K562 (cell line): ENCODE data around the gene SEC14L1. TPM values are rescaled to one million over a fixed set of nuclear protein-coding genes. Genes with fewer than 3 reads are reported as not detected.

Source experiments
- ATAC-seq: fragments of 200-7000 bp; cut with Tn5 transposase; 3 replicates; pipeline ENCODE4 v1.9.1; 2020; ENCODE audit warnings: moderate library complexity
- BruUV-seq: library from RNA; stranded (reverse); fragments of 400-500 nt; replicated peaks from 2 replicates; lab custom pipeline; 2021; lab: Mats Ljungman, UMichigan
- CTCF ChIA-PET: fragments of 300-600 bp; formaldehyde crosslinking; extraction: SDS; loops from one replicate; lab custom pipeline; 2021; ENCODE audit warnings: low intra/inter-chr PET ratio; lab: Yijun Ruan, JAX
- POLR2A ChIA-PET: fragments of 300-600, 350-650 bp; sonication (Branson Sonifier 250); formaldehyde crosslinking; extraction: SDS; loops from one replicate; lab custom pipeline; 2021; ENCODE audit warnings: antibody characterized with exemption, inconsistent platforms; lab: Yijun Ruan, JAX
- DNase-seq, 4 experiments: peaks; one replicate each; pipeline versions ENCODE4 v3.0.0 to v3.0.0-alpha.2; 2011 to 2018; ENCODE audit warnings: low spot score in 3 of 4, mixed read lengths in 3 of 4; ENCODE audit errors: extremely low read depth in 1 of 4
- FAIRE-seq: peaks from 2 replicates; lab custom pipeline; 2011; peaks lifted over from hg19 to GRCh38; lab: Jason Lieb, UNC
- H2AFZ ChIP-seq: 2 replicates; pipeline ENCODE4 v1.6.0; 2011; ENCODE audit warnings: low read depth, low read length, control low read depth, inconsistent platforms
- H3K27ac ChIP-seq: fragments of 200-600 bp; 3 replicates; pipeline ENCODE4 v1.8.0; 2011; ENCODE audit warnings: low read depth, mild to moderate bottlenecking, control low read depth, inconsistent platforms, low read length, moderate library complexity, mixed read lengths; ENCODE audit errors: extremely low read depth
- H3K27me3 ChIP-seq, 2 experiments: fragments of 300-600 bp in 1 of 2; 2 replicates in 1 of 2; 3 replicates in 1 of 2; pipeline versions ENCODE4 v1.6.0 to v1.8.0; 2011; ENCODE audit warnings: inconsistent platforms in 2 of 2, low read length in 2 of 2, mild to moderate bottlenecking in 1 of 2, mixed read lengths in 1 of 2, moderate library complexity in 1 of 2; ENCODE audit not compliant: control insufficient read depth in 2 of 2, insufficient read depth in 2 of 2
- H3K36me3 ChIP-seq: fragments of 300-600 bp; 3 replicates; pipeline ENCODE4 v1.8.0; 2011; ENCODE audit warnings: mild to moderate bottlenecking, low read length, inconsistent platforms; ENCODE audit not compliant: control insufficient read depth, insufficient read depth
- H3K4me1 ChIP-seq, 2 experiments: fragments of 200-600 bp in 1 of 2; replicated peaks in 1 of 2; 2 replicates in 1 of 2; 3 replicates in 1 of 2; pipeline versions ENCODE4 v1.5.1 to v1.8.0; 2011; ENCODE audit warnings: inconsistent platforms in 2 of 2, low read length in 2 of 2, mild to moderate bottlenecking in 1 of 2, mixed read lengths in 1 of 2, moderate library complexity in 1 of 2; ENCODE audit not compliant: control insufficient read depth in 2 of 2, insufficient read depth in 2 of 2
- H3K4me2 ChIP-seq: 2 replicates; pipeline ENCODE4 v1.6.1; 2011; ENCODE audit warnings: low read length, control low read depth, inconsistent platforms, mixed read lengths; ENCODE audit not compliant: insufficient read depth
- H3K4me3 ChIP-seq: fragments of 200-600 bp; sonication (generic), shearing (Covaris generic); 2 replicates; pipeline ENCODE4 v1.5.1; 2016; ENCODE audit warnings: control low read depth, inconsistent platforms
- H3K79me2 ChIP-seq: fragments of 200-600 bp; 3 replicates; pipeline ENCODE4 v1.8.0; 2011; ENCODE audit warnings: low read length, inconsistent platforms; ENCODE audit not compliant: control insufficient read depth, insufficient read depth
- H3K9ac ChIP-seq, 2 experiments: 2 replicates each; pipeline versions ENCODE4 v1.6.0 to v1.6.1; 2011; ENCODE audit warnings: low read depth in 2 of 2, low read length in 2 of 2, control low read depth in 1 of 2, inconsistent platforms in 1 of 2, mild to moderate bottlenecking in 1 of 2, mixed read lengths in 1 of 2; ENCODE audit not compliant: insufficient read depth in 1 of 2
- H3K9me1 ChIP-seq: one replicate; pipeline ENCODE4 v1.6.0; 2011; ENCODE audit warnings: inconsistent platforms, mild to moderate bottlenecking, low read length, moderate library complexity; ENCODE audit not compliant: control insufficient read depth, insufficient read depth
- H3K9me3 ChIP-seq: replicated peaks from 2 replicates; pipeline ENCODE4 v1.5.1; 2011; ENCODE audit warnings: low read depth, low read length, inconsistent platforms; ENCODE audit not compliant: control insufficient read depth, insufficient read depth
- H4K20me1 ChIP-seq: replicated peaks from 2 replicates; pipeline ENCODE4 v1.6.1; 2011; ENCODE audit warnings: low read length, inconsistent platforms, mixed read lengths; ENCODE audit not compliant: control insufficient read depth, insufficient read depth
- ASH1L ChIP-seq: fragments of 450-650 bp; IDR thresholded peaks from 2 replicates; pipeline ENCODE4 v1.6.1; 2018; ENCODE audit warnings: borderline replicate concordance, mild to moderate bottlenecking, low read depth; ENCODE audit not compliant: partially characterized antibody
- ERF ChIP-seq: fragments of 450-650 bp; formaldehyde crosslinking; IDR thresholded peaks from 2 replicates; pipeline ENCODE4 v1.4.0; 2020; ENCODE audit warnings: mild to moderate bottlenecking, mixed read lengths
- HCFC1 ChIP-seq: IDR thresholded peaks from 2 replicates; pipeline ENCODE4 v1.6.1; 2012; ENCODE audit warnings: low read depth, low read length, improper control_type of control experiment
- NFATC3 ChIP-seq: fragments of 450-650 bp; IDR thresholded peaks from 2 replicates; pipeline ENCODE4 v1.6.1; 2017; ENCODE audit warnings: mild to moderate bottlenecking
- POLR3A ChIP-seq: IDR thresholded peaks from 2 replicates; pipeline ENCODE4 v1.6.1; 2011; ENCODE audit warnings: borderline replicate concordance, mild to moderate bottlenecking, moderate library complexity; ENCODE audit not compliant: insufficient read length, insufficient read depth; ENCODE audit errors: extremely low read depth
- PRMT5 ChIP-seq: sonication (generic); formaldehyde crosslinking; IDR thresholded peaks from 2 replicates; pipeline ENCODE4 v1.5.0; 2020; ENCODE audit warnings: missing genetic modification reagents
- RNF219 ChIP-seq: fragments of 250-450 bp; sonication (Bioruptor Pico); IDR thresholded peaks from 2 replicates; pipeline ENCODE4 v1.5.0; 2022; ENCODE audit warnings: mild to moderate bottlenecking
- XRCC4 ChIP-seq: IDR thresholded peaks from one replicate; pipeline ENCODE4 v1.6.1; 2011; ENCODE audit not compliant: insufficient read depth, insufficient read length; ENCODE audit errors: extremely low read depth
- YY1 ChIP-seq, 3 experiments: IDR thresholded peaks; 2 replicates each; pipeline ENCODE4 v1.6.1; 2011; ENCODE audit warnings: low read length in 2 of 3, mild to moderate bottlenecking in 2 of 3, moderate library complexity in 2 of 3, borderline replicate concordance in 1 of 3, control low read depth in 1 of 3, low read depth in 1 of 3; ENCODE audit not compliant: insufficient read depth in 3 of 3, insufficient replicate concordance in 2 of 3, control insufficient read depth in 1 of 3, insufficient read length in 1 of 3; ENCODE audit errors: extremely low read depth in 1 of 3
- ZEB2 ChIP-seq: fragments of 450-650 bp; IDR thresholded peaks from 2 replicates; pipeline ENCODE4 v1.6.1; 2016
- ZNF232 ChIP-seq: sonication (generic); formaldehyde crosslinking; IDR thresholded peaks from 2 replicates; pipeline ENCODE4 v1.8.0; 2022; ENCODE audit warnings: mild to moderate bottlenecking, missing genetic modification reagents
- WGBS: fragments of 100-300 bp; shearing (Covaris generic); methylation state at CpG from one replicate; pipeline ENCODE4 v1.1.6; 2016; ENCODE audit warnings: low coverage, mixed read lengths; ENCODE audit not compliant: insufficient coverage; ENCODE audit errors: missing lambda C conversion rate; 5-methylcytosine and 5-hydroxymethylcytosine counted together
- in situ Hi-C: fragments of 300-500 bp; cut with MboI; formaldehyde crosslinking; loops from 4 replicates; pipeline ENCODE4 v1.15.0; 2018; ENCODE audit warnings: inconsistent platforms, mixed read lengths
- intact Hi-C: fragments of 100-400 bp; cut with micrococcal nuclease; formaldehyde crosslinking; loops from 2 replicates; pipeline ENCODE4 v1.14.2; 2022
- polyA plus RNA-seq, 8 experiments: library from polyadenylated mRNA; depleted of rRNA in 4 of 8; stranded (reverse) in 5 of 8; unstranded in 3 of 8; fragments of >200 nt; fragmentation: Nextera tagmentation in 2 of 8; fragmentation: Illumina TruSeq in 1 of 8; extraction: Ambion mirVana in 2 of 8; extraction: Trizol in 1 of 8; gene quantifications; 2 replicates each; pipeline versions ENCODE4 v1.2.1 to v1.2.3, GENCODE V29; 2011 to 2014; ENCODE audit warnings: inconsistent platforms in 1 of 8, missing spikeins in 1 of 8
- total RNA-seq, 7 experiments: library from RNA; depleted of rRNA in 6 of 7; stranded (reverse); fragments of >200 nt in 6 of 7; fragmentation: Illumina TruSeq in 2 of 7; extraction: Trizol in 2 of 7; gene quantifications; 2 replicates each; pipeline versions ENCODE4 v1.2.1 to v1.2.3, GENCODE V29; 2011 to 2021; ENCODE audit warnings: low replicate concordance in 1 of 7
- TF ChIP-seq, protein P1 (sequence below): fragments of 450-650 bp; IDR thresholded peaks from 2 replicates; pipeline ENCODE4 v1.6.1; 2016; ENCODE audit warnings: low read depth, mild to moderate bottlenecking, moderate library complexity
- TF ChIP-seq, protein P2 (sequence below): fragments of 250-450 bp; sonication (Bioruptor Pico); IDR thresholded peaks from 2 replicates; pipeline ENCODE4 v1.8.0; 2022; ENCODE audit warnings: inconsistent platforms, mild to moderate bottlenecking, moderate library complexity, borderline replicate concordance

Gene SEC14L1
- total and polyA plus RNA-seq, 9 of the 15 experiments (the other 6 are each of a cell fraction or from before 2014, with no cell fraction given) = 3.1 to 39.7 (median 15.2) TPM

DNA sequence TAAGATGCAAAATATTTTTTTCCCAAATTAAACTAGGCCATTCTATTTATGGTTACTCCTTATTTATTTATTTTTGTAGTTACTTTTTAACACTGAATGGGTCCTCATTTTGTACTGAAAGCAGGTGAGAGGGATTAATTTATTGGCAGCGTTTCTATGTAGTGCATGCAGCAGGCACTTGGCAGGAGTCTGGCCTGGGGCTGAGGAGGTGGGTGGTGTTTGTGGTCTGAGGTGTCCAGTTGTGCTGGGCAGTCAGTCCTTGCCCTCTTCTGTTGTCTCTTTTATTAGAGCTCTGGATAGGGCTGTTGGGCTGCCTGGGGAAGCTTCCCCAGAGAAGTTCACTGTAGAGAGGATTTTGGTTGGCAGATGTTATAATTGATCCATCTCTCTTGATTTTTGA lies 12.7 kb downstream of the SEC14L1 start:
- Histone ChIP-seq H3K9me3 (no peaks in the 10 kb centered on the region), H3K4me1 (no peaks in the 10 kb centered on the region; a peak in 2 of 5 replicates), H3K9me1 (no peaks in the 10 kb centered on the region), H2AFZ (no peak overlapping the region), H3K4me2 (no peak overlapping the region), H3K4me3 (no peak overlapping the region), H4K20me1 (no peaks in the 10 kb centered on the region), H3K27me3 (no peaks in the 10 kb centered on the region), H3K9ac (no peak overlapping the region), H3K79me2 (peaks cover 41% of the 10 kb centered on the region), H3K27ac (no peak overlapping the region), H3K36me3 (peaks cover 22% of the 10 kb centered on the region; the same call in 2 of the 3 replicates)
- 53% methylated on average over 1 of the region's 1 CpG for WGBS
- TF ChIP-seq, protein P1, sequence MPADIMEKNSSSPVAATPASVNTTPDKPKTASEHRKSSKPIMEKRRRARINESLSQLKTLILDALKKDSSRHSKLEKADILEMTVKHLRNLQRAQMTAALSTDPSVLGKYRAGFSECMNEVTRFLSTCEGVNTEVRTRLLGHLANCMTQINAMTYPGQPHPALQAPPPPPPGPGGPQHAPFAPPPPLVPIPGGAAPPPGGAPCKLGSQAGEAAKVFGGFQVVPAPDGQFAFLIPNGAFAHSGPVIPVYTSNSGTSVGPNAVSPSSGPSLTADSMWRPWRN = no peak
- TF ChIP-seq, protein P2, sequence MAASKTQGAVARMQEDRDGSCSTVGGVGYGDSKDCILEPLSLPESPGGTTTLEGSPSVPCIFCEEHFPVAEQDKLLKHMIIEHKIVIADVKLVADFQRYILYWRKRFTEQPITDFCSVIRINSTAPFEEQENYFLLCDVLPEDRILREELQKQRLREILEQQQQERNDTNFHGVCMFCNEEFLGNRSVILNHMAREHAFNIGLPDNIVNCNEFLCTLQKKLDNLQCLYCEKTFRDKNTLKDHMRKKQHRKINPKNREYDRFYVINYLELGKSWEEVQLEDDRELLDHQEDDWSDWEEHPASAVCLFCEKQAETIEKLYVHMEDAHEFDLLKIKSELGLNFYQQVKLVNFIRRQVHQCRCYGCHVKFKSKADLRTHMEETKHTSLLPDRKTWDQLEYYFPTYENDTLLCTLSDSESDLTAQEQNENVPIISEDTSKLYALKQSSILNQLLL (CRISPR knock-in tag) = no peak
- TF ChIP-seq PRMT5 (CRISPR knock-in tag) = no peak
- no peak for TF ChIP-seq HCFC1
- TF ChIP-seq ASH1L = no peak
- TF ChIP-seq POLR3A = no peak
- no peak for TF ChIP-seq YY1 (IDR thresholded peaks at IDR 0.05; ENCODE audit: borderline replicate concordance in 1 of 3, control insufficient read depth in 1 of 3, extremely low read depth in 1 of 3, insufficient read depth in 3 of 3, insufficient read length in 1 of 3, insufficient replicate concordance in 2 of 3, low read depth in 1 of 3, low read length in 2 of 3)
- no peak for TF ChIP-seq XRCC4
- no peak for TF ChIP-seq ERF (CRISPR knock-in tag)
- no peak for TF ChIP-seq ZNF232 (CRISPR knock-in tag)
- TF ChIP-seq RNF219 (CRISPR knock-in tag) = no peak
- TF ChIP-seq NFATC3 = no peak
- no peak for TF ChIP-seq ZEB2
- DNase-seq (no peak), FAIRE-seq (no peak), ATAC-seq (no peak)
- intact Hi-C loops = no loop called here
- in situ Hi-C loops = no loop called here
- no TSS peak for BruUV-seq
- ChIA-PET POLR2A (no interaction called here), CTCF (no interaction called here)
